HL-60 (cell line): ENCODE results near the gene SPRTN.

Source experiments
- DNase-seq, 2 experiments: peaks; one replicate each; pipeline ENCODE4 v3.0.0-alpha.2; 2010 to 2020; ENCODE audit warnings: low read depth in 1 of 2, low spot score in 1 of 2
- H3K27ac ChIP-seq: fragments of 250-450 bp; sonication (Bioruptor Pico); replicated peaks from 2 replicates; pipeline ENCODE4 v1.5.1; 2020; ENCODE audit warnings: mild to moderate bottlenecking, moderate library complexity
- H3K27me3 ChIP-seq: fragments of 250-450 bp; sonication (Bioruptor Pico); 2 replicates; pipeline ENCODE4 v1.5.1; 2021; ENCODE audit warnings: mild to moderate bottlenecking, moderate library complexity; ENCODE audit not compliant: insufficient read depth, poor library complexity, severe bottlenecking
- H3K4me3 ChIP-seq: replicated peaks from 2 replicates; pipeline ENCODE4 v1.5.1; 2011; ENCODE audit warnings: mild to moderate bottlenecking, control low read depth, low read length; ENCODE audit not compliant: insufficient read depth
- CTCF ChIP-seq: IDR thresholded peaks from one replicate; pipeline ENCODE4 v1.5.1; 2011; ENCODE audit warnings: low read length, control low read depth, inconsistent platforms; ENCODE audit not compliant: insufficient read depth
- GABPA ChIP-seq: IDR thresholded peaks from 2 replicates; pipeline ENCODE4 v1.6.1; 2012; ENCODE audit warnings: low read depth
- POLR2AphosphoS5 ChIP-seq: IDR thresholded peaks from 2 replicates; pipeline ENCODE4 v1.6.1; 2012; ENCODE audit warnings: low read depth
- REST ChIP-seq: IDR thresholded peaks from 2 replicates; pipeline ENCODE4 v1.6.1; 2012; ENCODE audit warnings: low read depth; ENCODE audit not compliant: insufficient replicate concordance
- SPI1 ChIP-seq: IDR thresholded peaks from 2 replicates; pipeline ENCODE4 v1.6.1; 2012; ENCODE audit warnings: low read depth, mild to moderate bottlenecking, borderline replicate concordance

The SPRTN gene

GRCh38 chr1:231326248-231326647, 11.8 kb upstream of the SPRTN start:
- Histone ChIP-seq H3K4me3 (no peak overlapping the region), H3K27me3 (no peaks in the 10 kb centered on the region), H3K27ac (no peak overlapping the region)
- TF ChIP-seq POLR2AphosphoS5 (no peak), REST (no peak), CTCF (no peak), SPI1 (no peak), GABPA (no peak)
- no peak for DNase-seq

- no peak for TF ChIP-seq REST
- TF ChIP-seq CTCF: no peak
- no peak for TF ChIP-seq SPI1
- no peak for TF ChIP-seq GABPA
- TF ChIP-seq POLR2AphosphoS5: no peak
- no peak overlapping the region for H3K4me3 ChIP-seq
- H3K27me3 ChIP-seq: no peaks in the 10 kb centered on the region
- no peak overlapping the region for H3K27ac ChIP-seq
- no peak for DNase-seq
Observed at GRCh38 chr1:231327617-231328016, 10.5 kb upstream of the SPRTN start.

GRCh38 chr1:231329483-231329882, 8.6 kb upstream of the SPRTN start:
- no peak overlapping the region for H3K27ac ChIP-seq
- no peaks in the 10 kb centered on the region for H3K27me3 ChIP-seq
- no peak overlapping the region for H3K4me3 ChIP-seq
- TF ChIP-seq SPI1 (no peak), POLR2AphosphoS5 (no peak), REST (no peak), GABPA (no peak), CTCF (no peak)
- DNase-seq: no peak
